ENCODE measurements around the gene RALGPS1. TPM values are rescaled to one million over a fixed set of nuclear protein-coding genes. Genes with fewer than 3 reads are reported as not detected.

Gene RALGPS1
- total RNA-seq, 2 experiments from 2014 or later: 14.1 to 14.4 TPM

GRCh38 chr9:127174386-127175318 lies 260.1 kb downstream of the RALGPS1 start:
- Histone ChIP-seq H3K36me3 (ENCODE audit: insufficient read depth, low read length) (no peaks in the 10 kb centered on the region), H3K9me3 (ENCODE audit: low read length) (no peaks in the 10 kb centered on the region), H3K9me2 (ENCODE audit: insufficient read depth, low read length) (no peaks in the 10 kb centered on the region), H3K4me3 (ENCODE audit: low read depth, low read length, poor library complexity, severe bottlenecking) (no peak overlapping the region), H3K27ac (ENCODE audit: low read depth, low read length, poor library complexity, severe bottlenecking) (no peak overlapping the region), H4K20me1 (ENCODE audit: insufficient read depth, low read length) (no peaks in the 10 kb centered on the region), H3K4me1 (ENCODE audit: insufficient read depth, low read length, poor library complexity, severe bottlenecking) (peaks cover 12% of the 10 kb centered on the region), H2AFZ (ENCODE audit: low read length) (no peak overlapping the region), H3K79me2 (ENCODE audit: insufficient read depth, low read depth, low read length) (no peaks in the 10 kb centered on the region), H3K4me2 (ENCODE audit: low read length) (no peak overlapping the region)
- TF ChIP-seq, protein P1, sequence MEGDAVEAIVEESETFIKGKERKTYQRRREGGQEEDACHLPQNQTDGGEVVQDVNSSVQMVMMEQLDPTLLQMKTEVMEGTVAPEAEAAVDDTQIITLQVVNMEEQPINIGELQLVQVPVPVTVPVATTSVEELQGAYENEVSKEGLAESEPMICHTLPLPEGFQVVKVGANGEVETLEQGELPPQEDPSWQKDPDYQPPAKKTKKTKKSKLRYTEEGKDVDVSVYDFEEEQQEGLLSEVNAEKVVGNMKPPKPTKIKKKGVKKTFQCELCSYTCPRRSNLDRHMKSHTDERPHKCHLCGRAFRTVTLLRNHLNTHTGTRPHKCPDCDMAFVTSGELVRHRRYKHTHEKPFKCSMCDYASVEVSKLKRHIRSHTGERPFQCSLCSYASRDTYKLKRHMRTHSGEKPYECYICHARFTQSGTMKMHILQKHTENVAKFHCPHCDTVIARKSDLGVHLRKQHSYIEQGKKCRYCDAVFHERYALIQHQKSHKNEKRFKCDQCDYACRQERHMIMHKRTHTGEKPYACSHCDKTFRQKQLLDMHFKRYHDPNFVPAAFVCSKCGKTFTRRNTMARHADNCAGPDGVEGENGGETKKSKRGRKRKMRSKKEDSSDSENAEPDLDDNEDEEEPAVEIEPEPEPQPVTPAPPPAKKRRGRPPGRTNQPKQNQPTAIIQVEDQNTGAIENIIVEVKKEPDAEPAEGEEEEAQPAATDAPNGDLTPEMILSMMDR (conservative IDR thresholded peaks at IDR 0.05; ENCODE audit: low read length): no peak
- no peak for TF ChIP-seq EZH2phosphoT487 (IDR thresholded peaks at IDR 0.05; ENCODE audit: borderline replicate concordance, low read depth, low read length)
- no peak for DNase-seq (ENCODE audit: low spot score)
- ChIA-PET CTCF (ENCODE audit: unreplicated experiment) (interaction anchor here (0.6 kb wide), 1 partner anchor 459 kb away, joined by 3 read pairs; no protein-coding TSS in a partner anchor), POLR2A (interaction anchor here (0.5 to 1.2 kb wide), 4 partner anchors 9 to 689 kb away, joined by 3 to 5 read pairs (median 4); no protein-coding TSS in a partner anchor)
- intact Hi-C loops (cut with micrococcal nuclease; ENCODE audit: unreplicated experiment): no loop called here
- BruUV-seq (replicated peaks): no TSS peak

DNA sequence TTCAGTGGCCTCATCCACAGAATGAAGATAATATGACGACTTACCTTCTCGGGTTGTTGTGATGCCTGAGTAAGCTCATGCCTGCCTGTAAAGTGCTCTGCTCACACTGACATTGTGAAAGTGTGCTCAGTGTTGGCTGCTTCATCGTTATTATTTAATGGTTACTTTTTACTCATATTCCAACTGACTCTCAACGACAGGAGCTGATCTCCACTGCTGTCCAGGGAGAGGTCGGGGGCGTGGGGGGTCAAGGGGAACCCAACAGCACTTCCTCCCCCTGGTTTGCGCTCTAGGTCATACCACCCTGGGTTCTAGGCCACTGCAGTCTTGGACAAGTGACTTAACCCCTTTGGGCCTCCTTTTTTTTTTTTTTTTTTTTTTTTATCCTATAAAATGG lies 260.7 kb downstream of the RALGPS1 start:
- POLR2A ChIA-PET: interaction anchor here (0.7 to 1.2 kb wide), 3 partner anchors 10 to 688 kb away, joined by 3 to 5 read pairs (median 4); no protein-coding TSS in a partner anchor

More for the DNA sequence above, 260.7 kb downstream of the RALGPS1 start:
- CTCF ChIA-PET (ENCODE audit: unreplicated experiment): no interaction called here
- no peak for TF ChIP-seq EZH2phosphoT487 (IDR thresholded peaks at IDR 0.05; ENCODE audit: borderline replicate concordance, low read depth, low read length)
- TF ChIP-seq, protein P1 (conservative IDR thresholded peaks at IDR 0.05; ENCODE audit: low read length): no peak
- no peaks in the 10 kb centered on the region for H3K79me2 ChIP-seq (ENCODE audit: insufficient read depth, low read depth, low read length)
- H3K4me2 ChIP-seq (ENCODE audit: low read length): no peak overlapping the region
- intact Hi-C loops (cut with micrococcal nuclease; ENCODE audit: unreplicated experiment): no loop called here
- no peaks in the 10 kb centered on the region for H4K20me1 ChIP-seq (ENCODE audit: insufficient read depth, low read length)
- H3K4me1 ChIP-seq (ENCODE audit: insufficient read depth, low read length, poor library complexity, severe bottlenecking): peaks cover 5% of the 10 kb centered on the region
- no peaks in the 10 kb centered on the region for H3K9me3 ChIP-seq (ENCODE audit: low read length)
- DNase-seq (ENCODE audit: low spot score): no peak
- no peaks in the 10 kb centered on the region for H3K36me3 ChIP-seq (ENCODE audit: insufficient read depth, low read length)
- no peak overlapping the region for H2AFZ ChIP-seq (ENCODE audit: low read length)
- no TSS peak for BruUV-seq (replicated peaks)
- H3K4me3 ChIP-seq (ENCODE audit: low read depth, low read length, poor library complexity, severe bottlenecking): no peak overlapping the region
- H3K9me2 ChIP-seq (ENCODE audit: insufficient read depth, low read length): no peaks in the 10 kb centered on the region
- no peak overlapping the region for H3K27ac ChIP-seq (ENCODE audit: low read depth, low read length, poor library complexity, severe bottlenecking)

Data from OCI-LY7 (cell line).